Measurements from ENCODE around the gene TBCD. TPM values are rescaled to one million over a fixed set of nuclear protein-coding genes. Genes with fewer than 3 reads are reported as not detected.
A peak's percentile ranks its signal among the peaks of the same experiment; 100 is the strongest.

TBCD gene
- total and polyA plus RNA-seq, 2 donors (not counting 1 experiment from before 2014, with no cell fraction given): 22.1 to 36.7 TPM

DNA sequence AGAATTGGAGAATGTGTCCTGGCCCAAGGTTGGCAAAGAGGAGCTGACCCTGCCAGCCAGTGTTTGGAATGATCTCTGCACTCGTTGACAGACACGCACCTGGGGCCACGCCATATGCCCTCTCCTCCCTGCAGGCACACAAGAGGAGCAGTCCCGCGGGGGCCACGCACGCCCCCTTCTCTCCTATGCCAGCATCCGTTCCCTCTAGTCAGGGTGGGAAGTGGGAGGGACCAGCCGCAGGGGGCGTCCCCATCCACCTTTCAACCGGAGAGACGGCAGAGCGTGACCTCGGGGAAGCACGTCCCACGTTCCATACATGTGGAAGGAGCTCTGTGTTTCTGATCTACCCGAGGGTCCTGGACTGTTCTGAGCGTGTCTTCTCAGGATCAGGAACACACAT lies 174.9 kb downstream of the TBCD start:
- Histone ChIP-seq H3K4me1 (ENCODE audit: control insufficient read depth, extremely low read depth, insufficient read depth, low read length) (peaks cover 5% of the 10 kb centered on the region), H3K4me2 (ENCODE audit: extremely low read depth, insufficient read depth, low read length) (no peak overlapping the region), H2AFZ (ENCODE audit: low read length) (no peak overlapping the region), H3K27ac (ENCODE audit: insufficient read depth, low read length) (no peak overlapping the region), H3K36me3 (ENCODE audit: control insufficient read depth, insufficient read depth, low read length) (peaks cover 24% of the 10 kb centered on the region), H3K27me3 (ENCODE audit: control insufficient read depth, insufficient read depth, low read length) (no peaks in the 10 kb centered on the region), H3K79me2 (ENCODE audit: control insufficient read depth, insufficient read depth, low read length) (no peaks in the 10 kb centered on the region), H3K9me3 (ENCODE audit: control insufficient read depth, insufficient read depth, low read depth, low read length) (no peaks in the 10 kb centered on the region), H3K9ac (ENCODE audit: insufficient read depth, low read length) (no peak overlapping the region), H4K20me1 (ENCODE audit: control insufficient read depth, extremely low read depth, insufficient read depth, low read length) (no peaks in the 10 kb centered on the region), H3K4me3 (replicated peaks in 1 of 4; ENCODE audit: control extremely low read depth in 1 of 4, insufficient read depth in 1 of 4, low read depth in 3 of 4, low read length in 4 of 4) (no peak overlapping the region)
- no peak for TF ChIP-seq EZH2 (IDR thresholded peaks at IDR 0.05; ENCODE audit: low read length, missing control alignments)
- TF ChIP-seq, protein P1, sequence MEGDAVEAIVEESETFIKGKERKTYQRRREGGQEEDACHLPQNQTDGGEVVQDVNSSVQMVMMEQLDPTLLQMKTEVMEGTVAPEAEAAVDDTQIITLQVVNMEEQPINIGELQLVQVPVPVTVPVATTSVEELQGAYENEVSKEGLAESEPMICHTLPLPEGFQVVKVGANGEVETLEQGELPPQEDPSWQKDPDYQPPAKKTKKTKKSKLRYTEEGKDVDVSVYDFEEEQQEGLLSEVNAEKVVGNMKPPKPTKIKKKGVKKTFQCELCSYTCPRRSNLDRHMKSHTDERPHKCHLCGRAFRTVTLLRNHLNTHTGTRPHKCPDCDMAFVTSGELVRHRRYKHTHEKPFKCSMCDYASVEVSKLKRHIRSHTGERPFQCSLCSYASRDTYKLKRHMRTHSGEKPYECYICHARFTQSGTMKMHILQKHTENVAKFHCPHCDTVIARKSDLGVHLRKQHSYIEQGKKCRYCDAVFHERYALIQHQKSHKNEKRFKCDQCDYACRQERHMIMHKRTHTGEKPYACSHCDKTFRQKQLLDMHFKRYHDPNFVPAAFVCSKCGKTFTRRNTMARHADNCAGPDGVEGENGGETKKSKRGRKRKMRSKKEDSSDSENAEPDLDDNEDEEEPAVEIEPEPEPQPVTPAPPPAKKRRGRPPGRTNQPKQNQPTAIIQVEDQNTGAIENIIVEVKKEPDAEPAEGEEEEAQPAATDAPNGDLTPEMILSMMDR (conservative IDR thresholded peaks at IDR 0.05 in 1 of 2, IDR thresholded peaks at IDR 0.05 in 1 of 2; ENCODE audit: low read depth in 1 of 2, low read length in 2 of 2): no peak
- DNase-seq (ENCODE audit: low read depth in 2 of 2): no peak

DNA sequence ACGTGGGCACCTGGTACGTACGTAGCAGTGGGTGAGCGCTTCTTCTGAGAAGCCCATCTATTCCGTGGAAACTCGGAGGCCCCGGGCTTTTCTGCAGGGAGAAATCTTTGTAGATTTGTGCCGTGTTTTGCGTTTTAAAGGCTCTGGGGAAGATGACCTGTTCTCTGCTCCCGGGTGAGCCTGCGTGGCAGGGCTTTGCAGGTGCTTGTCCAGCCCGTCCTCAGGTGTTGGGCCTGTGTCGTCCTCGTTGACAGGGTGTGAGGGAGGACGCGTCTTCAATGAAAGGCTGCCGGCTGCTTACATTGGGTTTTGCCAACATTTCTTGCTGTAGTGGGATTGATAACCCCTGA lies 175.4 kb downstream of the TBCD start:
- no peak for DNase-seq (ENCODE audit: low read depth in 2 of 2)
- Histone ChIP-seq H3K4me1 (ENCODE audit: control insufficient read depth, extremely low read depth, insufficient read depth, low read length) (peaks cover 10% of the 10 kb centered on the region), H4K20me1 (ENCODE audit: control insufficient read depth, extremely low read depth, insufficient read depth, low read length) (no peaks in the 10 kb centered on the region), H3K9ac (ENCODE audit: insufficient read depth, low read length) (no peak overlapping the region), H2AFZ (ENCODE audit: low read length) (no peak overlapping the region), H3K4me3 (replicated peaks in 1 of 4; ENCODE audit: control extremely low read depth in 1 of 4, insufficient read depth in 1 of 4, low read depth in 3 of 4, low read length in 4 of 4) (no peak overlapping the region), H3K9me3 (ENCODE audit: control insufficient read depth, insufficient read depth, low read depth, low read length) (no peaks in the 10 kb centered on the region), H3K27ac (ENCODE audit: insufficient read depth, low read length) (no peak overlapping the region), H3K4me2 (ENCODE audit: extremely low read depth, insufficient read depth, low read length) (no peak overlapping the region), H3K27me3 (ENCODE audit: control insufficient read depth, insufficient read depth, low read length) (no peaks in the 10 kb centered on the region), H3K36me3 (ENCODE audit: control insufficient read depth, insufficient read depth, low read length) (peaks cover 24% of the 10 kb centered on the region), H3K79me2 (ENCODE audit: control insufficient read depth, insufficient read depth, low read length) (no peaks in the 10 kb centered on the region)
- TF ChIP-seq, protein P1 (conservative IDR thresholded peaks at IDR 0.05 in 1 of 2, IDR thresholded peaks at IDR 0.05 in 1 of 2; ENCODE audit: low read depth in 1 of 2, low read length in 2 of 2): no peak
- no peak for TF ChIP-seq EZH2 (IDR thresholded peaks at IDR 0.05; ENCODE audit: low read length, missing control alignments)

DNA sequence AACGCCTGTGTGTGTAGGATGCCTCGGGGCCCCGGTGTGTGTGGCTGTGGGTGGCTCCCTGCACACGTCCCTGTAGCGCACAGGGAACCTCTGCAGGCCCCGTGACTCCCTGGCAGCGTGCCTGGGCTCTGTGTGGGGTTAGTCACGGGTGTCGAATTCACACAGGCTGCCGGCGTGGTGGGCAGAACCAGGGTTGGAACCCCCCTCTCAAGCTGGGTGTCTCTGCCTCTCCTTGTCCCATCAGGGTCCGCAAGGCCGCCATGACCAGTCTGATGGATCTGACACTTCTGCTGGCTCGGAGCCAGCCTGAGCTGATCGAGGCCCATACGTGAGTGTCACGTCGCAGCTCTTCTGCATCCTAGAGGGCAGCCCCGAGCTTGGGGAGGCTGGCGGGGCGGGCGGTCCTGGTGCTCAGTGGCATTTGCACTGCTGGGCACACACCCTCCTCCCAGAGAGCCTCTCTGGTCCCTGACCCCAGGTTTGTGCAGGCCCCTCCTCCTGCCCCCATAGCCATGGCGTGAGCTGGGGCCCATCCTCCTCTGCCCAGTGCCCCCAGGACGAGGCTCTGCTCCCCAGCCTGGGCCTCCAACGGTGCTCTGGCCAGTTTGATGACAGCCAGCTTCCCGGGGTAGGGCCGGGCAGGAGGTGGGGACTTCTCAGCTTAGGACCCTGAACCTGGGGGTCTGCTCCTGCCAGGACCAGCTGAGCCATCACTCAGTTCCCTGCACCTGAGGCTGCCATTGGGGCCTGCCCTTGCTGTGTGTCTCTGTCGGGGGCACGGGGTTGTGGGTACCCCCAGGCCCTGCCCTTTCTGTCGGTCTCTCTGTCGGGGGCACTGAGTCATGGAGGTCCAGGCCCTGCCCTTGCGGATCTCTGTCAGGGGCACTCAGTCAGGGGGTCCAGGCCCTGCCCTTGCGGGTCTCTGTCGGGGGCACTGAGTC lies 176.1 kb downstream of the TBCD start:
- no peak overlapping the region for H2AFZ ChIP-seq (ENCODE audit: low read length)
- DNase-seq (ENCODE audit: low read depth in 2 of 2): peak in 1 of 2 donors; percentile 9
- H3K4me3 ChIP-seq (replicated peaks in 1 of 4; ENCODE audit: control extremely low read depth in 1 of 4, insufficient read depth in 1 of 4, low read depth in 3 of 4, low read length in 4 of 4): no peak overlapping the region
- H3K9ac ChIP-seq (ENCODE audit: insufficient read depth, low read length): no peak overlapping the region
- no peak for TF ChIP-seq EZH2 (IDR thresholded peaks at IDR 0.05; ENCODE audit: low read length, missing control alignments)
- TF ChIP-seq, protein P1 (conservative IDR thresholded peaks at IDR 0.05 in 1 of 2, IDR thresholded peaks at IDR 0.05 in 1 of 2; ENCODE audit: low read depth in 1 of 2, low read length in 2 of 2): no peak
- no peak overlapping the region for H3K4me2 ChIP-seq (ENCODE audit: extremely low read depth, insufficient read depth, low read length)
- no peaks in the 10 kb centered on the region for H3K27me3 ChIP-seq (ENCODE audit: control insufficient read depth, insufficient read depth, low read length)
- H3K9me3 ChIP-seq (ENCODE audit: control insufficient read depth, insufficient read depth, low read depth, low read length): no peaks in the 10 kb centered on the region
- peaks cover 25% of the 10 kb centered on the region for H3K36me3 ChIP-seq (ENCODE audit: control insufficient read depth, insufficient read depth, low read length)
- no peaks in the 10 kb centered on the region for H3K79me2 ChIP-seq (ENCODE audit: control insufficient read depth, insufficient read depth, low read length)
- H4K20me1 ChIP-seq (ENCODE audit: control insufficient read depth, extremely low read depth, insufficient read depth, low read length): no peaks in the 10 kb centered on the region
- H3K4me1 ChIP-seq (ENCODE audit: control insufficient read depth, extremely low read depth, insufficient read depth, low read length): peaks cover 16% of the 10 kb centered on the region
- no peak overlapping the region for H3K27ac ChIP-seq (ENCODE audit: insufficient read depth, low read length)

All from fibroblast of lung (primary cell).